LNCAP (cell line): ENCODE results near the gene IL17RD.

Experiments used
- CTCF ChIP-seq: fragments of 450-650 bp; IDR thresholded peaks from 2 replicates; pipeline ENCODE4 v1.5.1; 2017; ENCODE audit warnings: mild to moderate bottlenecking

The IL17RD gene

DNA sequence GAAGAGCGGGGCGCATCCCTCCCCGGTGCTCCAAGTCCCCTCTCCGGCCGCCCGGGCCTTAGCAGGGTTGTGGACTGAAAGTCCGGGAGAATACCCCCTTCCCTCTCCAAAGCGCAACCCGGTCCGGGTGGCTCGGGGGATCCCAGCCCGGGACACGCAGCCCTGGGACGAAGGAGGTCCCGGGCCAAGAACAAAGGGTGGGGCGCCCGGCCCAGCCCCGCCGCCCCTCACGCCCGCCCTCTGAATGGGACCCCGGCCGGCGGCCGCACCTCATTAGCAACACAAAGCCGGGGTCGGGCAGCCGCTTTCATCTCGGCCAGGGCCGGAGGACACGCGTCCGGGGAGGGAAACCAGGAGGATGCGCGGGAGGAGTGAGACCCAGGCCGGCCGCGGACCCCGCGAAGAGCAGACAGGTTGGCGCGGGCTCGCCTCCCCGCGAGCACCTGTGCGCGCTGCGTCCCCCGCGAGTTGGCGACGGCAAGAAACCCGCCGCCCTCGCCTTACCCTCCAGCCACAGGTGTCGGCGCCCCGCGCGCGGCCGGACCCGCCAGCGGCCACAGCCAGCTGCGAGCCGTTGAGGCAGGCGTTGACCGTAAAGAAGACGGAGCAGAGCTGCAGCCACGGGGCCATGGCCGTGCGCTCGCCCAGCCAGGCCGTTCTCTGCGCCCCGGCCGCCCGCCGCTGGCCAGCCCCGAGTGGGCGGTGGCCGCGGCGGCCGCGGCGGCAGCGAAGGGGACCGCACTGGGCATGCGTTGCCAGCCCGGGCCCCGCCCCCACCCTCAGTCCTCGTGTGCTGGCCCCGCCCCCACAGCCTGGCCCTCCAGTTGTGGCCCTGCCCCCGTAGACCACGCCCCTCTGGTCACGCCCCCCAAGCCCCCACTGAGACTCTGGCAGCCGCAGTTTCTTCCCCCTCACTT, at the start of gene IL17RD:
TSS of gene IL17RD (minus strand) at position 697 of the 917 bp plus-strand sequence. CDS start at position 630, 67 bp downstream.
- TF ChIP-seq CTCF: no peak

DNA sequence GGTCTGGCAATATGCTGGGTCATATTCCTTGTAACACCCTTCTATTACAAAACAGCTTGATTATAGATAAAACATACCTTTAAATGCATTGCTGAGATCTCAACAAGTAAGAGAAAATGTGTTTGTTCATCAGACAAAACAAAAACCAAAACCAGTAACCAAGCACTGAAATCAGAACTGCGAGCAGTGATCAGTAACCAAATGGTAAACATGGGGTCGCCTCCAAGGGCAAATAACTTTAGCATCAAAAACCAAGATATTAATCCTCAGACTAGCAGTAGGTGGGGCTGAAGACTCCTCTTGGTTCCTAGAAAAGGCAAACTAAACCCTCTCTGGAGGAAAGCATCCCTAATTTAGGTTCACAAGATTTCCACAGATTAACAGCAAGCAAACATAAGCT, 41.3 kb upstream of the IL17RD start:
- TF ChIP-seq CTCF: no peak

DNA sequence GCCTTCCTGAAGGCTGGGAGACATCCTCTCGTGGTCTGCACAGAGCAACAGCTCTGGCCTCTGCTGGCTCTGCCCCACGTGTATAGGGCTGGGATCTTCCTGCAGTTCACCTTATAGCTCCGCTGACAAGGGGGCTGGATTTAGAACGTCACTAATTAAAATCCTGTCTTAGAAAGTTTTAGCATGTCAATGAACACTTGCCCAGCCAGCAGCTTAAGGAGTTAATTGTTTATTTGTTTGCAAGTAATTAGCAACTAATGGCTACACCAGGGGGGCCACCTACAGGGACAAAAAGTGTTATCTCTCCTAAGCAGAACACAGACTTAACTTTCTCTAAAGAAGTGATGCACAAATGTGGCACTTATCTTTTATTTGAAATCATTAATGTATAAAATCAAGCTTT, 34.7 kb upstream of the IL17RD start, which contains the start of gene HESX1:
TSS of gene HESX1 (minus strand) at position 84 of the 403 bp plus-strand sequence. CDS start at position 24, 60 bp downstream.
- TF ChIP-seq CTCF: no peak

GRCh38 chr3:57194641-57195040, 29.5 kb upstream of the IL17RD start:
- no peak for TF ChIP-seq CTCF

- TF ChIP-seq CTCF: no peak
Observed at GRCh38 chr3:57192028-57192427, 26.9 kb upstream of the IL17RD start.

DNA sequence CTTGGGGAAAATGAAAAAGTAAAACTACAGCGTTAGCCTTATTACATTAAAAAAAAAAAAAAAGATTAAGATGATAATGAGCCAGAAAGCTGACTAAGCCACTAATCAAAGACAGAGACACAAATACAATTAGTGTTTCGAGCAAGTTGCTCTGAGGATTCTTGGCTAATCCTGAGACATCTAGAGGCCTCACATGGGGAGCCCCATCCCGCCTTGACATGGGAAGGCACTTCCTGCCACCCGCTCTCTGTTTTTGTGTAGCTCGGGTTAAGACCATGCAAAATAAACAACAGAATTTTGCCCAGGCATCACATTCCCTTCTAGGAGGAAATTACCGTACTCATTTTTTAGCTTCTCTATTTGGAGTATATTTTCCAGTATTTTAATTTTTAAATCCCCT, 19.4 kb upstream of the IL17RD start:
- TF ChIP-seq CTCF: no peak

DNA sequence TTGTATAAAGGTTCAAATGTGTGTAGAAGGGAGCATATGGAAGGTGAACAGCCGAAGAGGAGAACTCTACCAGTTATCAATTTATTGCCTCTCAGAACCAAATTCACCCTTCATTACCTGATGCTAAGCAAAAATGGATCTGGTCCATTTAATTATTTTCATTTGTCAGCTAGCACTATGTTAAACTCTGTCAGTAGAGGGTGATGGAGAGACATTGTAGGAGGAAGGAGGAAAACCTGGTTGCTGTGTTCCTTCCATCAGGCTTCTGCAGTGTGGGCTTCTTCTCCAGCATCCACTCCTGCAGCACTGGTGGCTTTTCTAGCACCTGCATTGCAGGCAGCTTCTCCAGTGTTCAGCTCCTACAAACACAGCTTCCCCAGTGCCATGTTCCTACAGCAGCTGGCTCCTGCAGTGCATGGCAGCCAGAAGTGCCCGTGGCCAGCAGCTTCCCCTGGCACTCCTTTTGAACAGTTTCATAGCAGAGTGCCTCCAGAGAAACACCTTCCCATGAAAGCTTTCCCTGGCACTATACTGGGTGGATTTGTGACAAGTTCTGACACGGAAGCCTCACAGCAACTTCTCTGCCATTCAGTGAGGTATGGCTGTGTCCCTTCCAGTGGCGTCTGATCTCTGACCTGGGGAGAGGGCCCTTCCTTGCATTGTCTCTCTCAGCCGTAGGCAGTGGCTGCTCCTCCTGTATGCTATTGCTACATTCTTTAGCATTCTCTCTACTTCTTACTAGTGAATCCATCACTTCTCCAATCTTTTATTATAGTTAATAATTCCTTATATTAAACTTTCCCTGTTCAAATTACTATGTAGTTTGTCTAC, 14.6 kb upstream of the IL17RD start:
- peak; percentile 50; the same call in 1 of the 2 replicates for TF ChIP-seq CTCF
